Suppressor macrophage treated with lipopolysaccharide for 1 hour (primary cell): ENCODE results near the gene NLRP1.

Source experiments
- DNase-seq, 3 donors: peaks; one replicate each; pipeline ENCODE4 v3.0.0-alpha.2; 2020 to 2022

The NLRP1 gene

DNA sequence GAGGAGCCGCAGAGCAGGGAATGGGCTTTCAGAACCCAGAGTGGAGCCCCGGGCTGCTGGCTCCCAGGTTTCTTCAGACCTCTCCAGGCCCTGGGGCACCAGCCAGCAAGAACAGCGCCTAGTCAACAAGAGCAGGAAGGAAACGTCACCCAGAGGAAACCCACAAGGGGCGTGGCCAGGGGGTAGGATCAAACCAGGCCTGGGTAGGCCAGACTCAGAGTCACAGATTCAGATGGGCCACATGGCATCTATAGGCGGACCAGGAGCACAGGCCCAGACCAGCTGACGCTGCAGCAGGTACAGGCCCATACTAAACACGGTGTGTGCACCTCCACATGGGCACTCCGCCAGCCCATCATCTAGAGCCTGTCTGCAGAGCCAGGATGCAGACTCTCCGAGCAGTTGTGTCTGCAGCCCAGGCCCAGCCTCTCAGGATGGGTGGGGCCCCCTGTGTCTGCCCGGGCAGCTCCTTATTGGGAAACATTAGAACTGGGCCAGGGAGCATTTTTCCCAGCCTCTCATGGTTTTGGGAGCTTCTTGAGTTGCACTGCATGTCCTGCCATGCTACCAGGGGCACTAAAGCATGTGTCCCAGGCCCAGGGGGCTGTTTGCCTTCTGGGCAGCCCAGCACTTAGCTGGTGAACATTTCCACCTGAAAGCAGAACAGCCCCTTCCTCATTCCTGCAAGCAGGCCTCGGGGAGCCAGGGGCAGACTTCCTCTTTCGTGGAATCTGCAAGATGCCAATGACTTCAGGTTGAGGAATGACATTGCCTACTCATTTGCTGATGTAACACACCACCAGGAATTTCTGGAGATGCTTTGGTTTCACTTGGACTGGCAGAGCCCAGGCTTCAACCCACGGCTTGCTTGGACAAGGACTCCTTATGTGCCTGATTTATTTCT is at the start of gene NLRP1:
Gene NLRP1, minus strand, starts transcription at position 127 of the 904 bp plus-strand sequence. CDS start 552 bp downstream, outside the sequence.
- peak; percentile 93 to 95 (median 94) for DNase-seq

DNA sequence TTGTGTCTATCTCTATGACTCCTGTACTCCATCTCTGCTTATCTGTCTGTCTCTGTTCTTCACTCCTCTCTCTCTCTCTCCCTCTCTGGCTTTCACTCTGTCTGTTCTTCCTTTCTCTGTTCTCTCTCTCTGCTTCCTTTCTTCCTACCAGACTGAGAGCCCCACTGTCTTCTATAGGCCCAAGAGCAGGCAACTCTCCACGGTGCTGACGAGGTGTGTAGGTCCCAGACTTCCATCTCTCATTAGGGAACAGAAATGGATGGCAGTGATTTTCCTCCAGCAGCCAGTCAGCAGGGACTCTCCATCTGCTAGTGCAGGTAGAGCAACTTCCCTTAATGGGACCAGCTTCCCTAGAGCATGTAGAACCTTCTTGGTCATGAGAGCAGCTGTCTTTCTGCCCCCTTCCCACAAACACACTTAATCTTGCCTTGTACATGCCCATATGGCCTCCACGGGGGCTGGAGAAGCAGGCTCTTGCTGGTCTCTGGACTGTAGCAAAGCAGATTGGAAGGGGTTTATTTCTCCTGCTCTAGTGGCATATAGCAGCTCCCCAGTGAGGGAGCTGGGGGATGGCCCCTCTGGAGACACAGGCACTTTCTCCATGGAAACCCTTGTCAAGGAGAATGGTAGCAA is 47.8 kb upstream of the NLRP1 start:
- DNase-seq: no peak

DNA sequence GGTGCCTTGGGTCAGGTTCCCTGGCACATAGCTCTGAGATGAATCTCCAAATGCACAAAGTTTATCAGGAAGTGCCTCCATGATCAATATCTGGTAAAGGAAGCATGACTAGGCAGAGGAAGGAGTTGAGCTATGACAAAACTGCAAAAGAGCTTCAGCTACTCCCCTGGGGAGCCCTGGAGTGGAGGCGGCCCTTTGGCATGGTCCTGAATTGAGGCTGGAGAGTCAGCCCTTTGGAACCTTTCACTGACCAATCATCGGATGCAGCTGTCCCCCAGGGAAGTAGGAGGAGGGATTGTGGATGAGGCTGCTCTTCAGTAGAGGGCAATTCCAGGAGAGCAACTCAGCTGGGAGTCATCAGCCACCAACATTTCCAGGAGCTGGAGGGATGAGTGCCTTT is 46.1 kb upstream of the NLRP1 start:
- no peak for DNase-seq

DNA sequence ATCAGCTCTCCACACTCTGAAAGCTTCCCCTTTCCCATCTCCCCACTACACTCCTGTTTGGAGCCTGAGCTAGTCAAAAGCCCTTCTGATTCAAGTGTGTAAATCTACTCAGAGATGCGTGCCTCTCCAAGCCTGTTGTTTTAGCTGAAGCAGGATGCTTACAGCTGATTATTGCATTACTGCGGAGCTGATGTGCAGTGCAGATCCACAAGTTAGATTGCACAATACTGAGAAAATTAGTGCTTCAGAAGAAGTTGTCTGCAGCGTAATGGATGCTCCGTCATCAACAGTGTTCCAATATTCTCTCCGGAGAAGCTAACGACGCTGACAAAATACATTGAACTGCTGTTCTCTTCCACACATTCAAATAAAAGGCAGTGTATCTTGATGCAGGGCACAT is 44.8 kb upstream of the NLRP1 start:
- DNase-seq: no peak

DNA sequence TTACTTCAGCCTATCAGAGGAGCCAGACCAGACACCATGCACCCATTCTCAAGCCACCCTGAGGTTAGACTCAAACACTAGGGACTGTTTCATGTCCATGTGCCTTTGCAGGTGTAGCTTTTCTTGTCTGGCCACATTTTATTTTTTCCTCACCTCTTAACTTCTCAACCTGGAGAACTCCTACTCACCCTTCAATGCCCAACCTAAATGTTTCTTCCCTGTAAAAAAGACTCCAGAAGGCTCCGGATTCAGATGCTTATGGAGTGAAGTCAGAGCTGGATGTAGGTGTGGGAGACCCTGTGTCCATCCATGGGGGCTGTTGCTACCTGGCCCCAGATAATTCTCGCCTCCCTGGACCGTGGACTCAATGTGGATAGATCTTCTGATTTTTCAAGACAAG is 44.0 kb upstream of the NLRP1 start:
- DNase-seq: no peak

DNA sequence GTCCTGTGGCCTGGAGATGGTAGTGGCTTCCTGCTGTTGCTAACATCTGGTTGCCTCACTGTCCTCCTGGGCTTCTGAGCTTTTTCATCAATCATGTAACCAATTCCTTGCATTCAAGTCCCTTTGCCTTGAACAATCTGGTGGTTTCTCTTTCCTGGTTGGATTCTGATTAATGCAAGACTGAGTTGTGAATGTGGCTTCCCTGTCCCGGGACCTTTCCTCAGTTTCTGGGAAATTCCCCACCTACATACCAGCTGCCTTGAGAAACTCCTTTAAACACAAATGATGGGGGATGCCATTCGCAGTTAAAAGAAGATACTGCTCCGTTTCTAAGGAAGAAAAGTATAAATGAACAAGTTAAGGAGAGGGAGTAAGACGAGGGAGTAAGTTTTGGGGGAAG is 39.9 kb upstream of the NLRP1 start:
- peak; percentile 46 to 59 (median 58) for DNase-seq

DNA sequence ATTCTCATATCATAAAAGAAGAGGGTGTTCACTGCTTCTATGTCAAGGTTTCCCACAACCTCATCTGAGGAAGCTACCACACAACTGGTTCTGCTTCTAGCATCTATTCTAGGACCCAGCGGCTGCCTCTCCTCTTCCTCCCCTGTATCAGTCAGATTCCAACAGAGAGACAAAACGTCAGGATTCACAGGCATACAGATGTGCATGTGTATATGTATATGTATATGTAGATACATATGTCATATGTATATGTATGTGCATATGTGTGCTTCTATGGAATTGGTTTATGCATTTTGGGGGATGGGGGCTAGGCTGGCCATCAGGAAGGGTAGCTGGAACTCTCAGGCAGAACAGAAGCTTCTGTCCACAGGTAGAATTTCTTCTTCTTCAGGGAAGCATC is 37.4 kb upstream of the NLRP1 start:
- DNase-seq: no peak

DNA sequence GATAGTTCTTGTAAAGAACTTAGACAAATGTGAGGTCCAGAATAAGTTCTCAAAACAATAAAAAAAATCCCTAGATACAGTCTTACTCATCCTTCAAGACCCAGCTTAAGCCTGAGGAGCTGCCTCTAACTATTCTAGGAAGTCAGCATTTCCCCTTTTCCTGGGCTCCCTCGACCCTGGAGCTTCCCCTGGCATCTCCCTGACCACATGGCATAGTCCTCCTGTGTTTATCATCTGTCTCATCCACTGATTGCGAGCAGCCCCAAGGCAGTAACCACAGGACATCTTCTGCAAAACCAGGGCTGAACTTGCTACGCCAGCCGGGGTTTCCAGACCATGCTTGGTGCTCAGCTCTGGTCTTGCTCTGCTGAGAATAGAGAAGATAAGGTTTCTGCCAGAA is 36.7 kb upstream of the NLRP1 start:
- DNase-seq: peak; percentile 85 to 87 (median 85)

DNA sequence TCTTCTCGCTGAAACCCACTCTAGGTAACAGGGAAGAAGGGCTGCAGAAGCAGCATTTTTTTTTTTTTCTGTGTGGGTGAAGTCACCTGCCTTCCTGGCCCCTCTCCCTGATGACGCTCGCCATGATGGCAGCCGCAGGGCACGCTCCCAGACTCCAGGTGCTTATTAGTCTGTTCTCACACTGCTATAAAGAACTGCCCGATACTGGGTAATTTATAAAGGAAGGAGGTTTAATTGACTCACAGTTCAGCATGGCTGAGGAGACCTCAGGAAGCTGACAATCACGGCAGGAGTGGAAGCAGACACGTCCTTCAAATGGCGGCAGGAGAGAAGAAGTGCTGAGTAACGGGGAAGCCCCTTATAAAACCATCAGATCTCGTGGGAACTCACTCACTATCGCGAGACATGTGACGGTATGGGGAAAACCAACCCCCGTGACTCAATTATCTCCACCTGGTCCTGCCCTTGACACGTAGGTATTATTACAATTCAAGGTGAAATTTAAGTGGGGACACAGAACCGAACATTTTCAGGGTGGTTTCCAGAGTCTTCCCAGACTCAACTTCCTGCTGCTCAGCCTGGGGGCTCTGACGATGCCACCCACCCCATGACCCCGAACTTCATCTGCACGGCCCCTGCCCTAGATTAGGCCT is 34.9 kb upstream of the NLRP1 start:
- peak; percentile 50 to 59 (median 53) for DNase-seq

DNA sequence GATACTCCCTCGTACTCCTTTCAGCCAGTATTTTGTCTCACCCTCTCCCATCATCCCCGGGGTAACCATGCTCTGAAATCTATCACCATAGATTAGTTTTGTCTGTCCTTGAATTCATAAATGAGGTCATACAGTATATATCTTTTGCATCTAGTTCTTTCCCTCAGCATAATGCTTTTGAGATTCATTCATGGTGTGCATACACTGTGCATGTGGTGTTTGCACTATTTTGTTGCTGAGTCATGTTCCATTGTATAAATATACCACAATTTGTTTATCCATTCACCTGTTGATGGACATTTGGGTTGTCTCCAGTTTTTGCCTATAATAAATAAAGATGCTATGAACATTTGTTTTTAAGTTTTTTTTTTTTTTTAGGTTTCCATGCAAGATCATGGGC is 34.2 kb upstream of the NLRP1 start:
- DNase-seq: no peak

DNA sequence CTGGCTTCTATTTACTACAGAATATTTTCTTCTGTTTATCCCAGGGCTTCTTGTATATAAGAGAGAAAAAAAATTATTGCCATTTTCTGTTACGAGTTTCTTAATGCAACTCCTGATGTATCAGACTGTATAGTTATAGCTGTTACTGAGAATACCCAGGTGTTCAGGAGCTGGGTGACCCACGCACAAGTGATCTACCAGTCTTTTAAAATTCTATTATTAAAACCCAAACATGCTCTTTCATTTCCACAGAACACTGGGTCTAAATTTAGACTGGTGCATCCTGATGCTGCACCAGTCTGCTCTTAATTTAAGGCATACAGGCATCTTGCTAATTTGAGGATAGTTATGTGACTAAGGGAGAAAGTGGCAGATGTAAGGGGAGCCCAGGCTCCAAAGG is 31.2 kb upstream of the NLRP1 start:
- DNase-seq: no peak

DNA sequence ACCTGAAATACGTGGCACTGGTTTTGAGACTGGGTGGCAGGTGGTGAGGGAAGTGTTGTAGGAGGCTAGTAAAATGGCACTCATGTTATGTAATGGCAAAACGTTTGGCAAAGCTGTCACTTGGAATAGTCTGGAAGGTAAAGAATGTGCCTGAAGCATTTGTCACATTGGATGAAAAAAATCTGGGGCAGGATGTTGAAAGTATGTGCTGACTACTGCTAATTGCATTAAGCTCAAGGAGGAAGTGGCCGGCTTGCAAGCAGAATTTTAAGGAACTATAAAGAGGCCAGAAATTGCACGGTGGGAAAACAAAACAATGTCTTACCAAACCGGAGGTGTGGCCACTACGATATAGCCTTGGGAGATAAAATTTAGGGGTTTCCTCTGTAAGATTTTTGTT is 26.6 kb upstream of the NLRP1 start:
- peak; percentile 80 to 90 (median 87) for DNase-seq

DNA sequence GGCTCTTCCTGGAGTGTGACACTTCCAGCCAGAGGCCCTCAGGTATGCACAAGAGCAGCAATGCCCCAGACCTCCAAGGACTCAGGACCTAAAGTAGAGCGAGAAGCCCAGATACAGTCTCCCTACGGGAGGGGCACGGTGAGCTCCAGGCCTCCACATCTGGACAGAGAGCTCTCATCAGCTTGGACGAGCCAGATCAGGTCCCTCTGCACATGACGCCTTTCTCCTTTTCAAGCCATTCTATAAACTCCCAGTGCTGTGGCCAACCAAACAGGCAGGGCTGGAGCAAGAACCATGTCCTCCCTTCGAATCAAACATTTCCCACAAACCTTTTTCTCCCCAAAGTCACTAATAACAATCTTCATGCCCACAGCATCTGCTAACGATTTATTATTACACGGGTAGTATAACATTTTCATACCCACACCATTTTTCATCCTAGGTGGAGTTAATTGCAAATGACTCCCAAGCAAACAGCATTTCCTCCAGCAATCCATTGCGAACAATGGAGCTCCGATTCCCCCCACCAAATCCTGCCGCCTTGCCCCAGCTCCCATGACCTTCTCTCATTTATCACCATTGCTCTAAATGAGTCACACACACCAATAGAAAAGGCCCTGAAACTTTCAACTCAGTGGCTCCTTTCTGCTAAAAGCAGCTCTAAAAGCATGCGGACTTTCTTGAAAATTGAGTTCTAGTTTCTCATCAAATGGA is 24.2 kb upstream of the NLRP1 start:
- DNase-seq: no peak

DNA sequence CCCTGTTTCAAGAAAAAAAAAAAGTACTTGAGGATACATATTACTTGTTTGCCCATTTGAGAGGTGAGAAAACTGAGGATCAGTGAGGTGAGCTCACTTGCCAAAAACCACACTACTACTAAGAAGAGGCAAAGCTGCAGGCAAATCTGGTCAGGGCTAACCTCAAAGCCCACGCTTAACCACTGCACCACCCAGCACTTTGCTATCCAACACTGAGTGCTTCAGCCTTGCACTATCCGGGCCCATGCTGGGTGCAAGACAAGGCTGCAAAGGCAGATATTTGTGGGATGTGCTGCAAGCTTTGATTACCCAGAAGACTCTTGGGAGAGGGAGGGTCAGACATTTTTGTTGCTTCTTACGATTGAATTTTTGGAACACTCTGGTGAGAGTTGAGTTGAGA is 23.6 kb upstream of the NLRP1 start:
- DNase-seq: no peak

DNA sequence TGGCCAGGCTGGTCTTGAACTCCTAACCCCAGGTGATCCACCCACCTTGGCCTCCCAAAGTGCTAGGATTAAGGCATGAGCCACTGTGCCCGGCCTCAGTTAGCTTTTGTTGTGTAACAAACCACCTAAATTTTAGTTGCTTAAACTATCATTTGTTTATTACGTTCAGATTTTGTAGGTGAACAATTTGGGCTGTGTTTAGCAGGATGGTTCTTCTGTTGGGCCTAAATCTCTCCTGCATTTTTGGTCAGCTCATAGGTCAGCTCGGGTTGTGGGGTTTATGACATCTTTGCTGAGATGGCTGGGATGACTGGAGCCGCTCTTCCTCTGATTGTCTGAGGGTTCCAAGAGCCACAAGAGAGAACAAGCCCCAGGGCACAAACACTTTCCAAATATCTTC is 21.1 kb upstream of the NLRP1 start:
- no peak for DNase-seq

DNA sequence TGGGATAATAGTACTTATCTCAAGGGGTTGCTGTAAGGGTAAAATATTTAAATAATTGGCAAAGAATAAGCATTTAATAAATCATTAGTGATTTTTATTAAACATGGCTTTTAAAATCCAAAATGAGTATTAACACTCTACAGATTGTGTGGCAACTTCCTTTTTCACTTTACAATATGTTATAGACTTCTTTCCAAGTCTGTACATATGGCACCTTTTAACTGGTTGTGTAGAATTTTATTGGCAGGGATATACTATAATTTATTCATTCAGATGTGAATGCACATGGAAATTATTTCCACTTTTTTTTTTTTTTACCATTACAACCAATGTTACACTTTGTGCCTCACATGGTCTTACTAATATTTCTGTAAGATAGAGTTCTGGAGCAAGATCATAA is 15.7 kb upstream of the NLRP1 start:
- DNase-seq: no peak

DNA sequence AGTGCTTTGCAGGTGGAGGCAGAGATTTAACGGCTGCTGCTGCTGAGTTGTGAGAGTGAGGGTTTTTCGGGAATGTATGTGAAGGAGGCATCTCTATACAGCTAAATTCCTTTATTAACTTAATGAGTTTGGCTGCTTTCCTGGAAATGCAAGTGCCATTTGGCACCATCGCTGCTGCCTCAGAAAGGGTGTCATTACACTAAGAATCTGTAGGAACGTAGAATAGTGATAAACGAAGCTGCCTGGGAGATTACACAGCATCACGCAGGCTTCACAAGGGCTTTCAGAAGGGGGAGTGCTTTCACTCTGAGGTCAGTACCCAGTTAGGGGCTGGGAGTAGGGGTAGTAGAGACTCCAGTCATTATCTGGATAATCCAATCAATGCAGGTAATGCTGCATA is 14.1 kb upstream of the NLRP1 start:
- no peak for DNase-seq

DNA sequence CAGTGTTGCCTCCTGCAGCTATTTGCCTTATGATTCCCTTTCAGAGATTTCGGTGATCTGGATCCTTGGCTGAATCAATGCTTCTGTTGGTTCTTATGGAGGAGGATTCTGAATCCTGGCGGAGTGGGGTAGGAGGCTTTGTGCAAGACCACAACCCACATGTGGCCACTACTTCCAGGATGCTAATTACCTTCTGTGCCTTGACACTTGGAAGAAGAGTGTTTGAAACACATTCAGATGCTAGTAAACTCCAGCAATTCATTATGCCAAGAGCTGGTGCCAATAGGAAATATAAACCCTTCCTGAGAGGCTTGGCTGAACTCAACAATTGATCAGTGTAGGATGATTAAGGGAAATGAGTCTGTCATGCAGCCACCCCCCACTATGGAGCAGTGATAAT is 12.1 kb upstream of the NLRP1 start:
- DNase-seq: no peak

DNA sequence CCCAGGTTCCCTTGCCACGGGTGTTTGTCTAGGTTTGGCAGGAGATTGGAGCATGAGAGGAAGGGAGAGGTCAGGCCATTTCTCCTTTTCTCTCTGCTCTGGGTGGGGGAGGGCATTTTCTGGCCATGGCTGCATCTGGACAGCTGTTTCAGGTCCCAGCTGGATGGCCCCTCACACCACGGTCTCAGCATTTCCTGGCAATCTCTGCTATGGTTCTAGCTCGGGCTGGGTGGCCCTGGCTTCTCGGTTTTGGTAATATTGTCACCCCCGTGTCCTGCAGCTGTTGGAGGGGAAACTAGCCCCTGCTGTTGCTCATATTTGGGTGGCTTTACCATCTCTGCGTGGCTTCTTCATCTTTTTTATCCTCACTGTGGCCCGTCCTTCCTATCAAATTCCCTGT is 11.5 kb upstream of the NLRP1 start:
- no peak for DNase-seq

DNA sequence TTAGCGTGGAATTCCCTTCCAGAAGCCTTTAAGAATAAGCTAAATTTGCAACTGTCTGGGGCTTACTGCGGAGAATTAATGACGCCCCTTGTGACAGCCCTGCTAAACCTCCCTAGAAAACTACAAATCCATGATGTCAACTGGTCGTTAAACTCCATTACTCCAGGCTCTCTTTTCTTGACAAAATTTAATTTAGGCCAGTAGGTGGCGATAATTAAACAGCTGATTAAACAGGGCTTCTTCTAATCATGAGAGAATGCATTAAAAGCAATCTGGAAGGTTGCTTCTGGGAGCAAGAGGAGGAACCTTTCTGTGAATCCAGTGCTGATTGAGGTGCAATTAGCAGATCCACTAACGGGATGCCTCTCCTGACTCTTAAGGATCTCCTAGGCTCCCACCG is 8.1 kb upstream of the NLRP1 start:
- peak; percentile 69 to 86 (median 77) for DNase-seq

DNA sequence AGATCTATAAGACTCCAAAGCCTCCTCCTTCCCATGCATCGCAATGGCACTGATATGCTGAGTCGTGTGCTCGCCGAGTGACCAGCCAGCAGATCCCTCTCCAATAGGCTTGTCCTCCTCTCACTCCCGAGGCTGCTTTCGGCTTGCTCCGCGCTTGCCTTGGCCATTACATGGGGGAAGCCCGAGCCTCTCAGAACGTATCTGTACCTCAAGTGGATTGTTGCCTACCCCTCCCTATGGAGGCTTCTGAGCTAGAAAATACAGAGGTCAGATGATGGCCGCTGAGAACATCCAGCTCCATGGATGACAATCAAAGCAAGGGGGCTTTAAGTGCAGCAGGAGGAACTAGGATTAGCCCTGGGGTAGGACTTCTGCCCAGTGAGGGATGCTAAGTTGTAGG is 7.7 kb upstream of the NLRP1 start:
- no peak for DNase-seq

DNA sequence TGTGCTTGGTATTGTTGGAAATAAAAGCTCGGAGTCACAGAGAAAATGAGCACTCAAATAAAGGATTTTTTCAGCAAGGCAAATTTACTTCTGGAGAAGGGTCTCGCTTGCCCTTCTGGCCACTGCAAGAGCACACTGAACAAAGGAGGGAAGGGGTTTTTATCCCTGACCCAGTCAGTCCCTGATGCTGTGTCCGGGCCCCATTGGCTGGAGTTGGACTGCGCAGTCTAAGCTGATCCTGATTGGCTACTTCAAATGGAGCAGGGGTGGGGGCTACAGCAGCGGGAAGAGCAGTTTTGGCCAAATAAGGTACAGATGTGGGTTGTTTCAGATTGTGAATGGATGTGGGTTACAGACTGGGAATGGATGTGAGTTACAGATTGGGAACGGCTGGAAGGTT is 4.3 kb upstream of the NLRP1 start:
- no peak for DNase-seq

DNA sequence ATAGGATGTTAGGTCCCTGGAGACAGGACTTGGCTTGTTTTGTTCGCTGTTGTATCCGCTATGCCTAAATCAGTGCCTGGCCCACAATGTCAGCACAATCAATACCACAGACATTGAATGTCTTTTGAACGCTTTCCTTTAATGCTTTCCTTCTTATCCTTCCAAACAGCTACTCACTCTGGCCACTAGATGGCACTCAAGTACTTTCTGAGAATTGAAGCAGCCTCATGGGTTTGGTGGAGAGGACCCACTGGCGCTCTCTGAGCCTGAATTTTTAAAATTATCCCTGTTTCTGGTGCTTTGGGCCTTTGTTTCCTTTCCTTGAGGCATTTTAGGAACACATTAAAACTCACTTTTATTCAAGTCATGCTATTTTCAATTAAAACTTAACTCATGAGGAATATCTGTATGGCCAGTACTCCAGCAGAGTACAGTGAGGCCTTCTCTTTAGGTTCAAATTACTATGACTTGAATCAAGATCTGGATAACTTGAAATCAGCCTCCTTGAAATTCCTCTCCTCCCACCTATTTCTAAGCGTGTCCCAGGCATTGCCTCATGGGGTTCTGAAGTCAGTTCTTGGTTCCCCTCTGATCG is 3.2 kb upstream of the NLRP1 start:
- DNase-seq: peak; percentile 72 to 91 (median 84)
